Measurements from ENCODE around the gene LRG1. TPM values are rescaled to one million over a fixed set of nuclear protein-coding genes. Genes with fewer than 3 reads are reported as not detected.
"Not testable (repeated sequence)": the region's sequence is repeated elsewhere in the genome, so short reads cannot be mapped to it uniquely, and the experiment has no call there.

LRG1 gene
- total RNA-seq, 4 donors from 2014 or later = 0.17 to 9.4 (median 0.79) TPM

- H3K36me3 ChIP-seq = peaks cover 0 to 27% (median 5%) of the 10 kb centered on the region in 4 donors
- no peak overlapping the region for H3K27ac ChIP-seq (replicated peaks in 1 of 4)
- peaks cover 0 to 8% (median 3%) of the 10 kb centered on the region in 4 donors for H3K9me3 ChIP-seq
- intact Hi-C loops (cut with DNase I) = no loop called here
- no peaks in the 10 kb centered on the region for H3K4me1 ChIP-seq
- no peak for DNase-seq (ENCODE audit: extremely low spot score)
- 94% methylated on average over 78 of the region's 87 CpGs for WGBS
- H3K27me3 ChIP-seq = peaks cover 0 to 11% (median 0%) of the 10 kb centered on the region in 4 donors
- H3K4me3 ChIP-seq = no peak overlapping the region
- TF ChIP-seq EP300 (IDR thresholded peaks at IDR 0.05) = no peak
- TF ChIP-seq POLR2A (IDR thresholded peaks at IDR 0.05; ENCODE audit: low read depth) = no peak
- TF ChIP-seq CTCF (IDR thresholded peaks at IDR 0.05) = no peak
- no peak for TF ChIP-seq POLR2AphosphoS5 (IDR thresholded peaks at IDR 0.05)
These were observed 4.2 kb upstream of the LRG1 start for GRCh38 chr19:4543842-4544647.

- peaks cover 0 to 8% (median 3%) of the 10 kb centered on the region in 4 donors for H3K9me3 ChIP-seq
- H3K27me3 ChIP-seq = peaks cover 0 to 13% (median 0%) of the 10 kb centered on the region in 4 donors
- H3K27ac ChIP-seq (replicated peaks in 1 of 4) = no peak overlapping the region
- TF ChIP-seq CTCF (IDR thresholded peaks at IDR 0.05) (no peak), EP300 (IDR thresholded peaks at IDR 0.05) (no peak), POLR2AphosphoS5 (IDR thresholded peaks at IDR 0.05) (no peak), POLR2A (IDR thresholded peaks at IDR 0.05; ENCODE audit: low read depth) (no peak)
- intact Hi-C loops (cut with DNase I) = no loop called here
- no peaks in the 10 kb centered on the region for H3K4me1 ChIP-seq
- peaks cover 0 to 18% (median 2%) of the 10 kb centered on the region in 4 donors for H3K36me3 ChIP-seq
- WGBS = 82% methylated on average over 50 of the region's 77 CpGs
- DNase-seq (ENCODE audit: extremely low spot score) = no peak
- H3K4me3 ChIP-seq = peak overlapping the region in 3 of 4 donors; percentile 12 to 20 (median 12)
These were observed 3.3 kb upstream of the LRG1 start for GRCh38 chr19:4542896-4543841.

- 94% methylated on average over 12 of the region's 12 CpGs for WGBS
- H3K4me3 ChIP-seq; H3K36me3 ChIP-seq; H3K9me3 ChIP-seq; intact Hi-C loops (cut with DNase I); H3K27ac ChIP-seq (replicated peaks in 1 of 4); H3K4me1 ChIP-seq; DNase-seq (ENCODE audit: extremely low spot score): not testable (repeated sequence)
- peaks cover 0 to 24% (median 0%) of the 10 kb centered on the region in 4 donors for H3K27me3 ChIP-seq
These were observed 1.9 kb upstream of the LRG1 start for GRCh38 chr19:4541806-4542145.

GRCh38 chr19:4541114-4541805 lies 1.4 kb upstream of the LRG1 start:
- Histone ChIP-seq H3K4me1 (peaks cover 0 to 4% (median under 1%) of the 10 kb centered on the region in 4 donors), H3K27ac (replicated peaks in 1 of 4) (no peak overlapping the region), H3K36me3 (peaks cover 0 to 4% (median 0%) of the 10 kb centered on the region in 4 donors), H3K4me3 (no peak overlapping the region), H3K27me3 (peaks cover 0 to 24% (median 0%) of the 10 kb centered on the region in 4 donors), H3K9me3 (peaks cover 0 to 8% (median 3%) of the 10 kb centered on the region in 4 donors)
- WGBS = 72% methylated on average over 12 of the region's 12 CpGs
- intact Hi-C loops (cut with DNase I) = no loop called here
- DNase-seq (ENCODE audit: extremely low spot score) = no peak
- TF ChIP-seq CTCF (IDR thresholded peaks at IDR 0.05) (no peak), POLR2A (IDR thresholded peaks at IDR 0.05; ENCODE audit: low read depth) (no peak), POLR2AphosphoS5 (IDR thresholded peaks at IDR 0.05) (no peak), EP300 (IDR thresholded peaks at IDR 0.05) (no peak)
